Skeletal muscle satellite cell (primary cell): ENCODE measurements around the gene UBE3B. TPM values are rescaled to one million over a fixed set of nuclear protein-coding genes. Genes with fewer than 3 reads are reported as not detected.
"Not testable (repeated sequence)": the region's sequence is repeated elsewhere in the genome, so short reads cannot be mapped to it uniquely, and the experiment has no call there.

Experiments used
- H3K27me3 ChIP-seq: 2 replicates; pipeline ENCODE4 v1.7.0; 2013; ENCODE audit warnings: low read length; ENCODE audit not compliant: control insufficient read depth, insufficient read depth
- H3K36me3 ChIP-seq: 2 replicates; pipeline ENCODE4 v1.7.0; 2013; ENCODE audit warnings: mild to moderate bottlenecking, control low read depth, low read length; ENCODE audit not compliant: insufficient read depth
- H3K4me1 ChIP-seq: 2 replicates; pipeline ENCODE4 v1.7.0; 2013; ENCODE audit warnings: low read length; ENCODE audit not compliant: control insufficient read depth, insufficient read depth
- H3K4me2 ChIP-seq: 2 replicates; pipeline ENCODE4 v1.7.0; 2013; ENCODE audit warnings: mild to moderate bottlenecking, low read length
- H3K4me3 ChIP-seq: 2 replicates; pipeline ENCODE4 v1.7.0; 2013; ENCODE audit warnings: low read length
- H3K9ac ChIP-seq: 2 replicates; pipeline ENCODE4 v1.7.0; 2013; ENCODE audit warnings: mild to moderate bottlenecking, low read depth, low read length, moderate library complexity
- H3K9me3 ChIP-seq: replicated peaks from 2 replicates; pipeline ENCODE4 v1.7.0; 2013; ENCODE audit warnings: mild to moderate bottlenecking, control low read depth, low read length
- total RNA-seq: library from RNA; depleted of rRNA; stranded (reverse); fragments of >200 nt; gene quantifications from 2 replicates; pipeline ENCODE4 v1.2.3, GENCODE V29; 2012; rRNA removed

Gene UBE3B, protein sequence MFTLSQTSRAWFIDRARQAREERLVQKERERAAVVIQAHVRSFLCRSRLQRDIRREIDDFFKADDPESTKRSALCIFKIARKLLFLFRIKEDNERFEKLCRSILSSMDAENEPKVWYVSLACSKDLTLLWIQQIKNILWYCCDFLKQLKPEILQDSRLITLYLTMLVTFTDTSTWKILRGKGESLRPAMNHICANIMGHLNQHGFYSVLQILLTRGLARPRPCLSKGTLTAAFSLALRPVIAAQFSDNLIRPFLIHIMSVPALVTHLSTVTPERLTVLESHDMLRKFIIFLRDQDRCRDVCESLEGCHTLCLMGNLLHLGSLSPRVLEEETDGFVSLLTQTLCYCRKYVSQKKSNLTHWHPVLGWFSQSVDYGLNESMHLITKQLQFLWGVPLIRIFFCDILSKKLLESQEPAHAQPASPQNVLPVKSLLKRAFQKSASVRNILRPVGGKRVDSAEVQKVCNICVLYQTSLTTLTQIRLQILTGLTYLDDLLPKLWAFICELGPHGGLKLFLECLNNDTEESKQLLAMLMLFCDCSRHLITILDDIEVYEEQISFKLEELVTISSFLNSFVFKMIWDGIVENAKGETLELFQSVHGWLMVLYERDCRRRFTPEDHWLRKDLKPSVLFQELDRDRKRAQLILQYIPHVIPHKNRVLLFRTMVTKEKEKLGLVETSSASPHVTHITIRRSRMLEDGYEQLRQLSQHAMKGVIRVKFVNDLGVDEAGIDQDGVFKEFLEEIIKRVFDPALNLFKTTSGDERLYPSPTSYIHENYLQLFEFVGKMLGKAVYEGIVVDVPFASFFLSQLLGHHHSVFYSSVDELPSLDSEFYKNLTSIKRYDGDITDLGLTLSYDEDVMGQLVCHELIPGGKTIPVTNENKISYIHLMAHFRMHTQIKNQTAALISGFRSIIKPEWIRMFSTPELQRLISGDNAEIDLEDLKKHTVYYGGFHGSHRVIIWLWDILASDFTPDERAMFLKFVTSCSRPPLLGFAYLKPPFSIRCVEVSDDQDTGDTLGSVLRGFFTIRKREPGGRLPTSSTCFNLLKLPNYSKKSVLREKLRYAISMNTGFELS
- 30.6 and 33.7 TPM in 2 replicates for total RNA-seq

DNA sequence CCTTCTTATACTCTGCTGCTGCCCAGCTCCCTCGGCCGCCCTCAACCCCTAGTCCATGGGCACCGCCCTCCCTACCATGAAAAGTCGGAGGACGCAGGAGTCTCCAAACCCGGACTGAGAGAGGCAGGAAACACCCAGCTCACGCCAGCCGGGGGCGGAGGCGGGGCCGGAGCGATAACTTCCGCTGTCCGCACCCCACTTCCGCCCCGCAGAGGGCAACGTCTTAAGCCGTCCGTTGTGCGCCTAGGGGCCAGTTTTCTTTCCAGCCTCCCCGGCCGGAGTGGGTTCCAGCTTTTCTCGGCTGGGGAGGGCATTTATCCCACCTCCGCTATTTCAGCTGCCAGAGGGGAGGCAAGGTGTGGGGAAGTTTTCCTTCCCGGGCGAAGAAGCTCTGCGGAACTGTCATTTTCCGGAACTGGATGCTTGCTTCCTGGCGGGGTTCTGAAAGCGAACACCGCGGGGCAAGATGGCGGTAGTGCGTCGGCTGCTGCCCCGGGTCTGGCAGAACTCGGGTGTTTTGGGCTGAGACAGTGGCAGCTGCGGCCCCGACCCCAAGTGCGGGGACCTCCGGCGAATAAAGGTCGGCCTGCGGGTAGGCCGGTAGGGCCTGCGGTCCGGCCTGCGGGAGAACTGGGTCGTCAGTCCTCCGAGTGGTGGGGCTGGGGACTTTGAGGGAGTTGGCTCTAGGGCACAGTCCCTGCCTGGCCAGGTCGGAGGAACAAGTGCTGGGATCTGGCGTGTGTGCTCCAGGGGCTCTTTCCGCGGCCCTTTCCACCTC, at the start of gene UBE3B, which contains the start of gene KCTD10:
TSS of gene UBE3B (plus strand) at position 450 of the 778 bp plus-strand sequence. CDS start 5,918 bp downstream, outside the sequence.
TSS of gene KCTD10 (minus strand) at position 116 of the 778 bp plus-strand sequence. CDS start at position 78, 38 bp downstream.
- Histone ChIP-seq H3K4me2 (peak within 1 kb of the TSS; percentile 84), H3K4me3 (peak within 1 kb of the TSS; percentile 92), H3K36me3 (peaks cover 14% of the 10 kb centered on the region), H3K9ac (peak within 1 kb of the TSS; percentile 96), H3K4me1 (peaks cover 23% of the 10 kb centered on the region), H3K27me3 (no peaks in the 10 kb centered on the region), H3K9me3 (no peaks in the 10 kb centered on the region)

- Histone ChIP-seq H3K4me1 (no peaks in the 10 kb centered on the region), H3K4me3 (no peak overlapping the region), H3K4me2 (no peak overlapping the region), H3K36me3 (no peaks in the 10 kb centered on the region), H3K9me3 (no peaks in the 10 kb centered on the region), H3K9ac (no peak overlapping the region), H3K27me3 (peaks cover 19% of the 10 kb centered on the region)
These were observed 49.3 kb upstream of the UBE3B start for GRCh38 chr12:109428037-109428629.

GRCh38 chr12:109428804-109429203, 48.6 kb upstream of the UBE3B start:
- not testable (repeated sequence) for H3K36me3 ChIP-seq, H3K4me3 ChIP-seq, H3K9me3 ChIP-seq, H3K4me2 ChIP-seq, H3K9ac ChIP-seq, H3K4me1 ChIP-seq
- peaks cover 18% of the 10 kb centered on the region for H3K27me3 ChIP-seq

- peaks cover 5% of the 10 kb centered on the region for H3K27me3 ChIP-seq
- no peak overlapping the region for H3K9ac ChIP-seq
- H3K4me2 ChIP-seq = no peak overlapping the region
- no peak overlapping the region for H3K4me3 ChIP-seq
- H3K36me3 ChIP-seq = no peaks in the 10 kb centered on the region
- H3K4me1 ChIP-seq = no peaks in the 10 kb centered on the region
- no peaks in the 10 kb centered on the region for H3K9me3 ChIP-seq
These were observed 47.2 kb upstream of the UBE3B start for GRCh38 chr12:109430244-109430643.

DNA sequence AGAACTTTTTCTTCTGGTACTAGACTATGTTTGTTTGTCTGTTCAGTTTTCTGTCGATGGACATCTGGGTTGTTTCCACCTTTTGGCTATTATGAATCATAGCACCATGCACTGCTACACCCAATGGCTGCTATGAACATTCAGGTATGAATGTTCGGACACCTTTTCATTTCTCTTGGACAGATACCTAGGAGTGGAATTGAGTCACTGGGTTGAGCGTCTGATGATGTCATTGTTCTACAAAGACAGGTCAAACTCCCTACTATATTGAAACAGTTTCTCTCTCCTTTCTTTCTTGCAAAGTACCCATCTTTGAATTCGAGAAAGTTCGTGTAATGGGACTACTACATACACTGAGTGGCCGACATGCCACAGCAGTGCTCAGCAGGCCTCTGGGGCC, 45.0 kb upstream of the UBE3B start:
- no peaks in the 10 kb centered on the region for H3K9me3 ChIP-seq
- no peaks in the 10 kb centered on the region for H3K27me3 ChIP-seq
- H3K4me1 ChIP-seq = peaks cover 2% of the 10 kb centered on the region
- no peak overlapping the region for H3K4me2 ChIP-seq
- H3K36me3 ChIP-seq = no peaks in the 10 kb centered on the region
- no peak overlapping the region for H3K9ac ChIP-seq
- no peak overlapping the region for H3K4me3 ChIP-seq

GRCh38 chr12:109432842-109433304, 44.6 kb upstream of the UBE3B start:
- no peaks in the 10 kb centered on the region for H3K9me3 ChIP-seq
- no peaks in the 10 kb centered on the region for H3K27me3 ChIP-seq
- H3K4me3 ChIP-seq = no peak overlapping the region
- H3K4me1 ChIP-seq = peaks cover 3% of the 10 kb centered on the region
- no peak overlapping the region for H3K9ac ChIP-seq
- no peak overlapping the region for H3K4me2 ChIP-seq
- H3K36me3 ChIP-seq = no peaks in the 10 kb centered on the region

- Histone ChIP-seq H3K4me3 (no peak overlapping the region), H3K36me3 (no peaks in the 10 kb centered on the region), H3K4me2 (no peak overlapping the region), H3K9me3 (no peaks in the 10 kb centered on the region), H3K4me1 (peaks cover 3% of the 10 kb centered on the region), H3K27me3 (no peaks in the 10 kb centered on the region), H3K9ac (no peak overlapping the region)
These were observed 43.8 kb upstream of the UBE3B start for GRCh38 chr12:109433618-109434017.

- Histone ChIP-seq H3K9me3 (no peaks in the 10 kb centered on the region), H3K4me1 (peaks cover 11% of the 10 kb centered on the region), H3K27me3 (no peaks in the 10 kb centered on the region), H3K9ac (no peak overlapping the region), H3K36me3 (no peaks in the 10 kb centered on the region), H3K4me2 (no peak overlapping the region), H3K4me3 (no peak overlapping the region)
These were observed 42.9 kb upstream of the UBE3B start for GRCh38 chr12:109434582-109434981.

- H3K4me3 ChIP-seq = no peak overlapping the region
- H3K4me1 ChIP-seq = peaks cover 13% of the 10 kb centered on the region
- no peaks in the 10 kb centered on the region for H3K36me3 ChIP-seq
- no peak overlapping the region for H3K9ac ChIP-seq
- no peaks in the 10 kb centered on the region for H3K27me3 ChIP-seq
- no peak overlapping the region for H3K4me2 ChIP-seq
- H3K9me3 ChIP-seq = no peaks in the 10 kb centered on the region
These were observed 41.8 kb upstream of the UBE3B start for GRCh38 chr12:109435428-109436187.

GRCh38 chr12:109436188-109436560, 41.3 kb upstream of the UBE3B start:
- no peak overlapping the region for H3K4me3 ChIP-seq
- peaks cover 13% of the 10 kb centered on the region for H3K4me1 ChIP-seq
- no peaks in the 10 kb centered on the region for H3K36me3 ChIP-seq
- no peaks in the 10 kb centered on the region for H3K9me3 ChIP-seq
- H3K4me2 ChIP-seq = no peak overlapping the region
- no peaks in the 10 kb centered on the region for H3K27me3 ChIP-seq
- no peak overlapping the region for H3K9ac ChIP-seq
